C4-2B (cell line): Measurements from ENCODE around the gene GALNT12.

Experiments used
- H3K27ac ChIP-seq: fragments of 450-650 bp; 2 replicates; pipeline ENCODE4 v1.5.1; 2017
- ZFX ChIP-seq: fragments of 450-650 bp; IDR thresholded peaks from 2 replicates; pipeline ENCODE4 v1.6.1; 2017
- TF ChIP-seq, protein P1 (sequence below): fragments of 450-650 bp; conservative IDR thresholded peaks from 2 replicates; pipeline ENCODE4 v1.5.1; 2017; ENCODE audit warnings: mild to moderate bottlenecking

Gene GALNT12

GRCh38 chr9:98806394-98807035 lies 955 bp upstream of the GALNT12 start:
- TF ChIP-seq, protein P1, sequence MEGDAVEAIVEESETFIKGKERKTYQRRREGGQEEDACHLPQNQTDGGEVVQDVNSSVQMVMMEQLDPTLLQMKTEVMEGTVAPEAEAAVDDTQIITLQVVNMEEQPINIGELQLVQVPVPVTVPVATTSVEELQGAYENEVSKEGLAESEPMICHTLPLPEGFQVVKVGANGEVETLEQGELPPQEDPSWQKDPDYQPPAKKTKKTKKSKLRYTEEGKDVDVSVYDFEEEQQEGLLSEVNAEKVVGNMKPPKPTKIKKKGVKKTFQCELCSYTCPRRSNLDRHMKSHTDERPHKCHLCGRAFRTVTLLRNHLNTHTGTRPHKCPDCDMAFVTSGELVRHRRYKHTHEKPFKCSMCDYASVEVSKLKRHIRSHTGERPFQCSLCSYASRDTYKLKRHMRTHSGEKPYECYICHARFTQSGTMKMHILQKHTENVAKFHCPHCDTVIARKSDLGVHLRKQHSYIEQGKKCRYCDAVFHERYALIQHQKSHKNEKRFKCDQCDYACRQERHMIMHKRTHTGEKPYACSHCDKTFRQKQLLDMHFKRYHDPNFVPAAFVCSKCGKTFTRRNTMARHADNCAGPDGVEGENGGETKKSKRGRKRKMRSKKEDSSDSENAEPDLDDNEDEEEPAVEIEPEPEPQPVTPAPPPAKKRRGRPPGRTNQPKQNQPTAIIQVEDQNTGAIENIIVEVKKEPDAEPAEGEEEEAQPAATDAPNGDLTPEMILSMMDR, result peak; percentile 53
- TF ChIP-seq ZFX, result no peak
- H3K27ac ChIP-seq, result no peak overlapping the region

DNA sequence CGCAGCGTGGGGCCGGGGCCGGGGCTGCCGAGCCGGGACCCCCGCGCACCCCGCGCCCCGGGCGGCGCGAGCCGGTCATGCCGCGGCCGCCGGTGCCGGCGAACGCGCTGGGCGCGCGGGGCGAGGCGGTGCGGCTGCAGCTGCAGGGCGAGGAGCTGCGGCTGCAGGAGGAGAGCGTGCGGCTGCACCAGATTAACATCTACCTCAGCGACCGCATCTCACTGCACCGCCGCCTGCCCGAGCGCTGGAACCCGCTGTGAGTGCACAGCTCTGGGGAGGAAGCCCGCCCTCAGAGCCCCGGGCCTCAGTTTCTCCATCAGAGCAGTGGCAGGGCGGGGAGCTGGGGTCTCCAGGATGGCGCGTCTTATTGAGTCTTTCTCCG lies 335 bp downstream of the GALNT12 start:
- H3K27ac ChIP-seq, result peak overlapping the region; percentile 4; the same call in 1 of the 2 replicates
- TF ChIP-seq ZFX, result no peak
- TF ChIP-seq, protein P1, result no peak; the same call in none of the 2 replicates

DNA sequence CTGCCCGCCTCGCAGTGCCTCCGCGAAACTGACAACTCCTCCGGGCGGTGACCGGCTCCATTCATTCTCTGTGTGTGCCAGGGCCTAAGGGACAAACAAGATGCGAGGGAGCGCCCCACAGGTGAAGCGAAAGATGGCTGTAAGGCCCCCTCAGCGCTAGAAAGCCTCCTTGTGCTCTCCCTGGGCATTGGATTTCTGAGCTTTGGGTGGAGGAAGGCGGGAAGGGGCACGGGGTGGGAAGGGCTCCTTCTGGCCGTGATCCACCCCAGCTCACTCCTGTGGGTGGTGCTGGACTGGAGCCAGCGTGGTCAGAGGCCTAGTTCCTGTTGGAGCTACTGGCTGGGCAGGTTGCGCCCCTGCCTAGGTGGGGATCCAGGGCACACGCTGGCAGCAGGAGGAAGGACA lies 943 bp downstream of the GALNT12 start:
- no peak for TF ChIP-seq ZFX
- no peak overlapping the region for H3K27ac ChIP-seq

- H3K27ac ChIP-seq, result no peak overlapping the region
- TF ChIP-seq, protein P1, result no peak
- no peak for TF ChIP-seq ZFX
These were observed 1.4 kb downstream of the GALNT12 start for GRCh38 chr9:98808875-98809274.

DNA sequence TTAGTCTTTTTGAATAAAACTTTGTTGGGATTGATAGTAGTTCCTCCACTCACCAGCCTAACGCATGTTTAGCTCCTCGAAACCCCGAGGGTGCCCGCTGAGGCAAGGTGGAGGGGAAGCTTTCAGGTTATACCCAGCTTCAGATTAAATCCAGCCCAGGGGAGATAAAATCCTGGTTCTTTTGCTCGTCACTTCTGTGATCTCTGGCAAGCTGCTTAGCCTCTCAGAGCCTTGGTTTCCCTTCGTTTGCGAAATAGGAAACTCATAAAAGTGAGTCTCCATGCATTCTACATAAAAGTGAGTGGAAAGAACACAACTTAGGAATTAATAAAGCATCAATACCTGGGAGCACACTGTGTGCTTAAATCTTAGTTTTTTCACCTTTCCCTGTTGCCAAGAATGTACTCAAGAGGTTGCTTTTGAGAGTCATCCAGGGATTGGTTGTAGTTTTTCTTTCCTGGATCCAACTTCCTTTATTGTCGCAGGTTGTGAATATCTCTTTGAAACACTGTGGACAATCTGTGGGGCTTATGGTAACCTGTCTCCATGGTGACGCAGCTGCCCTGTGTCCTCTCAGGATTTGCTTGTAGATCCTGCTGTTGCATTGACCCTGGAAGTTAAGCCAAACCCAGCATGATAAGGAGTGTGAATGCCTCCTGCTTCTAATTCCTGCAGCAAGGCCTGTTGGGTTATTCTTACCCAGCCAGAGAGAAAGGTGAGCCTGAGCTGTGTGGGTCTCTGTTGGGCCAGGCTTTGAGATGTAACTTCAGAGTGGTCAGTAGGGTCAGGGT lies 2.0 kb downstream of the GALNT12 start:
- TF ChIP-seq, protein P1, result no peak
- TF ChIP-seq ZFX, result no peak
- H3K27ac ChIP-seq, result no peak overlapping the region

DNA sequence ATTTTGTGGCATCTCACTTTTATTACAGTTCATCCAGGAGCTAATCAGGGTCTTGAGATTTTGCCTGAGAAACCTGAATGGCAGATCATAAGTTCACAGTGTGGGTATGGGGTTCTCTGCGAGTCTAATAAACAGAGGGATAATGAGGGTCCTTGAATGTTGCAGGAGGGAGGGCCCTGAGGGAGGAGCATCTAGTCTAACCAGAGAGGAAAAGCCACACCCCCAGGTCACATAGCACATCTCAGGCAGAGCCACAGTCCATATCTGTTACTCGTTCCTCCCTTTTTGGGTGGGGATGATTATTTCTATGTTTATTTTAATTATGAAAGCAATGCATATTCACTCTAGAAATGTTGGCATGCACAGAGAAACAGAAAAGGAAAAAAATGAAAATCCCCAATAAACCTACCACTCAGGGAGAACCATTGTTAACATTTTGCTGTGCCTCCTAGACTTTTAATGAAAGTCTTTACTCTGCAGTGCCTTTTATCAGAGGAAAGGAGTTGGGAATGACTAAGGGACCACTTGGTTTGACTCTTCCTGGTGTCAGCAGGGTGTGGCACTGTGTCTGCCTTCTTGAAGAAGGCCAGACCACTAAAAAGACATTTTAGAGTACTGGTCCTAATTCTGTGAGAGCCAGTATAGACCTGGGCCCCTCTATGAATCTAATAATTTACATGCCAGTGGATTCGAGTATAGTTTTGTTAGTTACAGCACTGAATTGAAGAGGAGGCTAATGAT lies 2.8 kb downstream of the GALNT12 start:
- no peak for TF ChIP-seq ZFX
- TF ChIP-seq, protein P1, result no peak
- H3K27ac ChIP-seq, result no peak overlapping the region

GRCh38 chr9:98811051-98811650 lies 3.7 kb downstream of the GALNT12 start:
- TF ChIP-seq, protein P1, result no peak
- no peak for TF ChIP-seq ZFX
- no peak overlapping the region for H3K27ac ChIP-seq
